BLaER1 treated with 17β-estradiol and CSF1 and Interleukin-3, amounts not matched to agents 10 nM and 100 nM (cell line): ENCODE measurements around the gene CYB5R3.
"Not testable (repeated sequence)": the region's sequence is repeated elsewhere in the genome, so short reads cannot be mapped to it uniquely, and the experiment has no call there.

Experiments
- H3K27ac ChIP-seq, 11 experiments: shearing (Covaris generic); formaldehyde crosslinking; 2 replicates each; pipeline ENCODE4 v1.8.1; 2022
- H3K27me3 ChIP-seq, 11 experiments: shearing (Covaris generic); formaldehyde crosslinking; 2 replicates each; pipeline ENCODE4 v1.8.1; 2022
- H3K36me3 ChIP-seq, 11 experiments: shearing (Covaris generic); formaldehyde crosslinking; 2 replicates each; pipeline ENCODE4 v1.8.1; 2022
- H3K4me1 ChIP-seq, 10 experiments: shearing (Covaris generic); formaldehyde crosslinking; 2 replicates each; pipeline ENCODE4 v1.8.1; 2022
- H3K4me2 ChIP-seq, 11 experiments: shearing (Covaris generic); formaldehyde crosslinking; 2 replicates each; pipeline ENCODE4 v1.8.1; 2022
- H3K4me3 ChIP-seq, 10 experiments: shearing (Covaris generic); formaldehyde crosslinking; 2 replicates each; pipeline ENCODE4 v1.8.1; 2022
- H3K9ac ChIP-seq, 11 experiments: shearing (Covaris generic); formaldehyde crosslinking; 2 replicates each; pipeline ENCODE4 v1.8.1; 2022
- H3K9me3 ChIP-seq, 11 experiments: shearing (Covaris generic); formaldehyde crosslinking; replicated peaks in 1 of 11; 2 replicates each; pipeline ENCODE4 v1.8.1; 2022
- H4K20me1 ChIP-seq, 11 experiments: shearing (Covaris generic); formaldehyde crosslinking; 2 replicates each; pipeline ENCODE4 v1.8.1; 2022
- Cebpa-rat ChIP-seq, 11 experiments: shearing (Covaris generic); IDR thresholded peaks; 2 replicates each; pipeline ENCODE4 v1.8.1; 2022

The CYB5R3 gene

DNA sequence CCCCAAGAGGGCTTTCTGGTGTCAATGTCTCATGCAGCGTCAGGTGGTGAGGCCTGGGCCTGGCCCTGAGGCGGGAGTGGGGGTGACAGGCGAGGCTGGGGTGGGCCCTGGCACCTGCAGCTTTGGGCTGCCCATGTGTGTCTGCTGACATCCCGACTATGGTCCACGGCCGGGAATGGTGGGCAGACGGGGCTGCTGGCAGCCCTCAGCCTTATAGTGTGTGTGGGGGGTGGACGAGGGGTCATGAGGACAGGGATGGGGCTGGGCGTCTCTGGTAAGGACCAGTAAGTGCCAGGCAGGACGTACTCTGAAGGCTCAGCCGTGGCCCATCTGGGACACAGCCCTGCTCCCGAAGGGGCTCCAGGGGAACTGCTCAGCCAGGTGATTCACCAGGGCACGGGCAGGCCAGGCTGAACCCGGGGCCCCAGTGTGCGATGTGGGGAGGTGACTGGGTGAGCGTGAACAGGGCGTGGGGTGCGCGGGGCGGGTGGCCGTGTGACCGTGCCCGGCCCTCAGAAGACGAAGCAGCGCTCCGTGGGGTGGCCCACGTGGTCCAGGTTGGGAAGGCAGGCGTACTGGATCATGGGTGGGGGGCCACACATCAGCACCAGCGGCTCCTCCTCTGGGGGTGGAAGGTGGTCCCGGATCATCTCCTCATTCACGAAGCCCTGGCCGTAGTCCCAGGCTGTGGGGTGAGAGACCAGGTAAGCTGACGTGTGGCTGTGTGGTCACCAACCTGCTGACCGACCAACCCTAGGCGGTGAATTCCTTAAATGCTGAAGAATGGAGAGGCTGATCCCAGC is 29.7 kb downstream of the CYB5R3 start:
- no peak overlapping the region for H3K4me3 ChIP-seq
- no peak for TF ChIP-seq Cebpa-rat (IDR thresholded peaks at IDR 0.05)
- H3K4me2 ChIP-seq, result no peak overlapping the region
- H3K36me3 ChIP-seq, result peaks cover 10 to 31% (median 19%) of the 10 kb centered on the region in 11 experiments; a peak in 19 of 22 replicates
- H3K9me3 ChIP-seq, result no peaks in the 10 kb centered on the region
- H3K27ac ChIP-seq, result peak overlapping the region in 1 of 11 experiments; percentile 17; a peak in 1 of 22 replicates
- H3K27me3 ChIP-seq, result no peaks in the 10 kb centered on the region
- peaks cover 21 to 60% (median 29%) of the 10 kb centered on the region in 11 experiments; a peak in 21 of 22 replicates for H4K20me1 ChIP-seq
- H3K4me1 ChIP-seq, result peaks cover 56 to 79% (median 59%) of the 10 kb centered on the region in 10 experiments
- H3K9ac ChIP-seq, result peak overlapping the region in 3 of 11 experiments; percentile 3 to 14 (median 12); a peak in 2 of 22 replicates

- peak overlapping the region in 5 of 11 experiments; percentile 1 to 43 (median 5); a peak in 5 of 22 replicates for H3K9ac ChIP-seq
These were observed 31.8 kb downstream of the CYB5R3 start for GRCh38 chr22:42617155-42617983.

GRCh38 chr22:42615860-42616175 is 33.4 kb downstream of the CYB5R3 start:
- Histone ChIP-seq H3K27ac (peak overlapping the region; percentile 95 to 99 (median 99); a peak in 21 of 22 replicates), H4K20me1 (peaks cover 28 to 54% (median 30%) of the 10 kb centered on the region in 11 experiments; a peak in 21 of 22 replicates), H3K36me3 (peaks cover 25 to 48% (median 33%) of the 10 kb centered on the region in 11 experiments), H3K9ac (peak overlapping the region; percentile 93 to 100 (median 98)), H3K4me3 (peak overlapping the region; percentile 38 to 90 (median 50); a peak in 19 of 20 replicates), H3K4me2 (peak overlapping the region; percentile 77 to 97 (median 90)), H3K4me1 (peaks cover 52 to 73% (median 55%) of the 10 kb centered on the region in 10 experiments)
- not testable (repeated sequence) for H3K27me3 ChIP-seq, H3K9me3 ChIP-seq

More at GRCh38 chr22:42617155-42617983, 31.8 kb downstream of the CYB5R3 start:
- Histone ChIP-seq H3K9me3 (no peaks in the 10 kb centered on the region), H3K36me3 (peaks cover 10 to 33% (median 20%) of the 10 kb centered on the region in 11 experiments; a peak in 21 of 22 replicates), H3K27me3 (no peaks in the 10 kb centered on the region), H3K4me2 (peak overlapping the region; percentile 18 to 97 (median 88); a peak in 17 of 22 replicates), H3K4me1 (peaks cover 48 to 70% (median 52%) of the 10 kb centered on the region in 10 experiments), H3K27ac (peak overlapping the region in 1 of 11 experiments; percentile 10; a peak in 2 of 22 replicates), H4K20me1 (peaks cover 15 to 54% (median 24%) of the 10 kb centered on the region in 11 experiments; a peak in 21 of 22 replicates), H3K4me3 (no peak overlapping the region)
- no peak for TF ChIP-seq Cebpa-rat (IDR thresholded peaks at IDR 0.05)

DNA sequence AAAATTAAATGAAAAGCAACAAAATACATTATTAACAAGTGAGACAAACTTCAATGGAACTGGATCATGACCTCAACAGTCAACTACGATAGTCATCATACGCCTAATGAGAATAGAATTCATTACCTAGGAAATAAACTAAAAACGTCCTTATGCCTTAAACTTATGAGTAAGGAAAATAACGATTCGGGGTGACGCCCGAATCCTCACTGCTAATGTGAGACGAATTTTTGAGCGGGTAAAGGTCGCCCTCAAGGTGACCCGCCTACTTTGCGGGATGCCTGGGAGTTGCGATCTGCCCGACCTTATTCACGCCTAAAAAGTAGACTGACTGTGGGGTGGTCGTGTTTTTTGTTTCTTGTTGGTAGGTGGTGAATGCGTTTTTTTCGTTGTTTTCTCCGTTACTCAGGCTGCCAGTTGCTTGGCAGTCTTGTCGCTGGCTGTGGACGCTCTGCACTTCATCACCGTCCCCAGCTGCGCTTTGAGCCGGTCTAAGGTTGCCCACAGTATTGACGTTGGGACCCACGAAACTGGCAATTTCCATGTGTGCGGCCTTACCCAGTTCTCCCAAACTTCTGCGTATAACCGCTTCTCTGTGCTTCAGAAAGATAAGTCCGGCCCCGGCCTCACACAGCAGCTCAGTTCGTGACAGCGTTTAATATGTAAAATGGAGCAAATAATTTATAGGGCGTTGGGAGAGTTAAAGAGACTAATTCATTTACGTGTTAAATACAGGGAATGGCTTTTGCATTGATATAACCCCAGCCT is 33.9 kb downstream of the CYB5R3 start:
- peak overlapping the region; percentile 95 to 99 (median 99) for H3K27ac ChIP-seq
- peaks cover 29 to 49% (median 38%) of the 10 kb centered on the region in 11 experiments for H3K36me3 ChIP-seq
- no peaks in the 10 kb centered on the region for H3K9me3 ChIP-seq
- peaks cover 58 to 77% (median 60%) of the 10 kb centered on the region in 10 experiments for H3K4me1 ChIP-seq
- H3K9ac ChIP-seq, result peak overlapping the region; percentile 93 to 100 (median 98)
- peaks cover 33 to 54% (median 35%) of the 10 kb centered on the region in 11 experiments; a peak in 21 of 22 replicates for H4K20me1 ChIP-seq
- H3K4me2 ChIP-seq, result peak overlapping the region; percentile 77 to 97 (median 90)
- peak overlapping the region; percentile 74 to 90 (median 78) for H3K4me3 ChIP-seq
- no peaks in the 10 kb centered on the region for H3K27me3 ChIP-seq
- no peak for TF ChIP-seq Cebpa-rat (IDR thresholded peaks at IDR 0.05)

DNA sequence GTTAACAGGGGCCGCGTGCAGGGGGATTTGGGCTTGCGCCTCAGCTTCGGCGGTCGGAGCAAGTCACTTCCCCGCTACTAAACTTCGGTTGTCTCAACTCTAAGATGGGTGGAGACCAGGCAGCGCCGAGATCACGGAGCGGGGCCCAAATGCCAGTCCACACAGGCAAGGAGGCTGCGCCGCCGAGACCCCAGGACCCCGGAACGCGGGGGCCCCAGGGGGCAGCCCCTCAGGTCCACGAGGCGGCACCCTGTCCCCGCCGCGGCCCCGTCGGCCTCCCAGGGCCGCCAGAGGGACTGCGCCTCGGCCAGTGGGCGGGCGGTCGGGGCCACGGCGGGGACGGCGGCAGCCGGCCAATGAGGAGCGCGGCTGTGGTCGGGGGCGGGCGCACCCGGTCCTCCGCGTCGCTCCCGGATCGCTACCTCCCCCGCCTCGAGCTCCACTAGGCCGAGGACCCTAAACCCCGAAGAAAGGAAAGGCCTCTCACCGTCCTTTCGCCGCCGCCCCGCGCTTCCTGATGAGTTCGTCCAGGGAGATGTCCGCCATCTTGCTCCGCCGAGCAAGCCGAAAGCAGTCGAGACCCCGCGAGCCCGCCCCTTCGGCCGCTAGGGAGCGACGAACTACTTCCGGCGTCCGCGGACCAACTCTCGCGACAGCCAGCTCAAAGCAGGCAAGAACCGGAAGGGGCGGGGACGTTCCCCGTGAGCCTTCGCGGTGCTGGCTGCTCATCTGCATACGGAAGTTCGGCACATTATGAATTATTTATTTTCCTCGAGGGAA is 34.7 kb downstream of the CYB5R3 start, which contains the start of gene POLDIP3:
POLDIP3 (minus strand) TSS at position 572 of the 780 bp plus-strand sequence; CDS start at position 546, 26 bp downstream.
- Histone ChIP-seq H3K9ac (peak within 1 kb of the TSS; percentile 93 to 100 (median 98)), H3K27me3 (no peaks in the 10 kb centered on the region), H3K4me2 (peak within 1 kb of the TSS; percentile 85 to 98 (median 92)), H3K4me3 (peak within 1 kb of the TSS; percentile 74 to 90 (median 78)), H3K36me3 (peaks cover 22 to 49% (median 37%) of the 10 kb centered on the region in 11 experiments), H3K27ac (peak within 1 kb of the TSS; percentile 95 to 99 (median 99)), H4K20me1 (peaks cover 41 to 54% (median 43%) of the 10 kb centered on the region in 11 experiments; a peak in 21 of 22 replicates), H3K9me3 (no peaks in the 10 kb centered on the region), H3K4me1 (peaks cover 62 to 76% (median 67%) of the 10 kb centered on the region in 10 experiments)
- no peak for TF ChIP-seq Cebpa-rat (IDR thresholded peaks at IDR 0.05)

DNA sequence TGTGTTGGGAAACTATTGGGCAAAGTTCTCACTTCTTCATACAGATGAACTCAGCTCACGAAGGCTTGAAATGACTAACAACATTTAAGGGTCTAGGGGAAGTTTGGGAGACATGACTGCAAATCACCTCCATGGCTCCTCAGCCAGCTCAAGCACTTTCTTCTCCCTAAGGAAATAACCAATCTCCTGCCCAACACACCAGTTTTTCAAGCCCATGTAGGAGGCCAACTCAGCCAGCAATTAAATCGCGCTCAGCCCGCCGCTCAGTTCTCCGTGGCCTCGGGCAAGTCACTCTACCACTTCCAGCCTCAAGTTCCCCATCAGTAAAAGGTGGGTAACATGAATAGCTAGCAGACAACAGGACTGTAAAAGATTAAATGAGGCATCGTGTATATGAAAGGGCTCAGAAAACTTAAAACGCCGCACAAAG is 35.3 kb downstream of the CYB5R3 start:
- peak overlapping the region; percentile 93 to 100 (median 98) for H3K9ac ChIP-seq
- H3K4me2 ChIP-seq, result peak overlapping the region; percentile 78 to 98 (median 92)
- no peak for TF ChIP-seq Cebpa-rat (IDR thresholded peaks at IDR 0.05)
- H3K4me1 ChIP-seq, result peaks cover 62 to 79% (median 70%) of the 10 kb centered on the region in 10 experiments
- H3K9me3 ChIP-seq, result peaks cover 0 to 4% (median 0%) of the 10 kb centered on the region in 11 experiments; a peak in 4 of 22 replicates
- H4K20me1 ChIP-seq, result peaks cover 47 to 54% (median 49%) of the 10 kb centered on the region in 11 experiments
- peak overlapping the region; percentile 74 to 90 (median 78) for H3K4me3 ChIP-seq
- peaks cover 22 to 49% (median 37%) of the 10 kb centered on the region in 11 experiments for H3K36me3 ChIP-seq
- H3K27ac ChIP-seq, result peak overlapping the region; percentile 95 to 99 (median 99)
- H3K27me3 ChIP-seq, result no peaks in the 10 kb centered on the region

- Histone ChIP-seq H3K36me3 (peaks cover 30 to 61% (median 51%) of the 10 kb centered on the region in 11 experiments), H3K4me3 (peak overlapping the region in 9 of 10 experiments; percentile 74 to 81 (median 78); a peak in 12 of 20 replicates)
- no peak for TF ChIP-seq Cebpa-rat (IDR thresholded peaks at IDR 0.05)
These were observed 36.9 kb downstream of the CYB5R3 start for GRCh38 chr22:42612336-42612735.

More at GRCh38 chr22:42612336-42612735, 36.9 kb downstream of the CYB5R3 start:
- Histone ChIP-seq H4K20me1 (peaks cover 62 to 69% (median 64%) of the 10 kb centered on the region in 11 experiments), H3K27me3 (no peaks in the 10 kb centered on the region), H3K9ac (peak overlapping the region; percentile 93 to 100 (median 98)), H3K4me1 (peaks cover 55 to 71% (median 65%) of the 10 kb centered on the region in 10 experiments), H3K27ac (peak overlapping the region in 6 of 11 experiments; percentile 14 to 99 (median 99); a peak in 6 of 22 replicates), H3K4me2 (peak overlapping the region; percentile 78 to 98 (median 92)), H3K9me3 (peaks cover 0 to 20% (median 4%) of the 10 kb centered on the region in 11 experiments; a peak in 8 of 22 replicates)
